GM12891 (cell line): ENCODE results near the gene NYAP2.

ENCODE experiments used
- POLR2AphosphoS5 ChIP-seq: IDR thresholded peaks from 2 replicates; pipeline ENCODE4 v1.6.1; 2011; ENCODE audit warnings: low read depth, low read length, control low read depth
- POU2F2 ChIP-seq: IDR thresholded peaks from 2 replicates; pipeline ENCODE4 v1.6.1; 2011; ENCODE audit warnings: low read depth, mild to moderate bottlenecking, control low read depth, low read length, moderate library complexity
- TAF1 ChIP-seq: IDR thresholded peaks from 2 replicates; pipeline ENCODE4 v1.6.1; 2011; ENCODE audit warnings: low read depth, low read length, control low read depth

GRCh38 chr2:225558399-225559071, 159.0 kb downstream of the NYAP2 start:
- no peak for TF ChIP-seq POU2F2
- TF ChIP-seq POLR2AphosphoS5 = no peak
- TF ChIP-seq TAF1 = no peak
